Measurements from ENCODE around the gene CHRDL1. TPM values are rescaled to one million over a fixed set of nuclear protein-coding genes. Genes with fewer than 3 reads are reported as not detected.

The CHRDL1 gene
- total RNA-seq, 1 donor from 2014 or later, result not detected

GRCh38 chrX:110745288-110745687 is 50.3 kb downstream of the CHRDL1 start:
- no peaks in the 10 kb centered on the region for H3K27me3 Mint-ChIP-seq
- H3K4me1 Mint-ChIP-seq, result no peaks in the 10 kb centered on the region
- H3K4me3 Mint-ChIP-seq, result no peak overlapping the region
- intact Hi-C loops (cut with micrococcal nuclease), result no loop called here
- ATAC-seq (ENCODE audit: low read depth), result no peak
- ChIA-PET CTCF (no interaction called here), POLR2A (no interaction called here)
- H3K27ac Mint-ChIP-seq, result no peak overlapping the region
- DNase-seq, result no peak
- H3K9me3 Mint-ChIP-seq, result no peaks in the 10 kb centered on the region
- TF ChIP-seq CTCF (IDR thresholded peaks at IDR 0.05), result no peak
- H3K36me3 Mint-ChIP-seq (ENCODE audit: low read depth), result no peaks in the 10 kb centered on the region

- DNase-seq (no peak), ATAC-seq (ENCODE audit: low read depth) (no peak)
- Mint-ChIP-seq H3K4me1 (no peaks in the 10 kb centered on the region), H3K27me3 (no peaks in the 10 kb centered on the region), H3K36me3 (ENCODE audit: low read depth) (no peaks in the 10 kb centered on the region), H3K27ac (no peak overlapping the region), H3K9me3 (no peaks in the 10 kb centered on the region), H3K4me3 (no peak overlapping the region)
- CTCF ChIA-PET, result no interaction called here
- TF ChIP-seq CTCF (IDR thresholded peaks at IDR 0.05), result no peak
- intact Hi-C loops (cut with micrococcal nuclease), result no loop called here
- POLR2A ChIA-PET, result no interaction called here
Observed at GRCh38 chrX:110743679-110744340, 51.8 kb downstream of the CHRDL1 start.

- intact Hi-C loops (cut with micrococcal nuclease), result no loop called here
Observed at GRCh38 chrX:110741213-110741796, 54.3 kb downstream of the CHRDL1 start.

GRCh38 chrX:110734894-110735541 is 60.6 kb downstream of the CHRDL1 start:
- TF ChIP-seq CTCF (IDR thresholded peaks at IDR 0.05), result no peak
- Mint-ChIP-seq H3K27me3 (no peaks in the 10 kb centered on the region), H3K36me3 (ENCODE audit: low read depth) (no peaks in the 10 kb centered on the region), H3K4me3 (no peak overlapping the region), H3K27ac (no peak overlapping the region), H3K4me1 (no peaks in the 10 kb centered on the region), H3K9me3 (no peaks in the 10 kb centered on the region)
- ATAC-seq (ENCODE audit: low read depth) (no peak), DNase-seq (no peak)
- CTCF ChIA-PET, result no interaction called here
- intact Hi-C loops (cut with micrococcal nuclease), result no loop called here
- POLR2A ChIA-PET, result no interaction called here

More at GRCh38 chrX:110741213-110741796, 54.3 kb downstream of the CHRDL1 start:
- Mint-ChIP-seq H3K4me3 (no peak overlapping the region), H3K4me1 (no peaks in the 10 kb centered on the region), H3K36me3 (ENCODE audit: low read depth) (no peaks in the 10 kb centered on the region), H3K9me3 (no peaks in the 10 kb centered on the region), H3K27ac (no peak overlapping the region), H3K27me3 (no peaks in the 10 kb centered on the region)
- TF ChIP-seq CTCF (IDR thresholded peaks at IDR 0.05), result no peak
- ChIA-PET CTCF (no interaction called here), POLR2A (no interaction called here)
- no peak for DNase-seq
- no peak for ATAC-seq (ENCODE audit: low read depth)

- intact Hi-C loops (cut with micrococcal nuclease), result no loop called here
- Mint-ChIP-seq H3K4me1 (no peaks in the 10 kb centered on the region), H3K36me3 (ENCODE audit: low read depth) (no peaks in the 10 kb centered on the region), H3K27me3 (no peaks in the 10 kb centered on the region), H3K4me3 (no peak overlapping the region), H3K27ac (no peak overlapping the region), H3K9me3 (no peaks in the 10 kb centered on the region)
- ChIA-PET POLR2A (no interaction called here), CTCF (no interaction called here)
- ATAC-seq (ENCODE audit: low read depth), result no peak
- TF ChIP-seq CTCF (IDR thresholded peaks at IDR 0.05), result no peak
- DNase-seq, result no peak
Observed at GRCh38 chrX:110734271-110734670, 61.3 kb downstream of the CHRDL1 start.

Measured in activated B cell treated with CpG ODN at 0.5 μM for 24 hours (primary cell).